ENCODE measurements around the gene MTHFD1L. TPM values are rescaled to one million over a fixed set of nuclear protein-coding genes. Genes with fewer than 3 reads are reported as not detected.

Gene MTHFD1L
- total RNA-seq, 4 donors from 2014 or later = 2.4 to 19.2 (median 8.0) TPM

GRCh38 chr6:150886155-150886554 is 20.7 kb downstream of the MTHFD1L start:
- H3K4me3 ChIP-seq = no peak overlapping the region
- peaks cover 0 to 18% (median 0%) of the 10 kb centered on the region in 3 donors for H3K36me3 ChIP-seq
- no peaks in the 10 kb centered on the region for H3K27me3 ChIP-seq
- TF ChIP-seq POLR2A (IDR thresholded peaks at IDR 0.05) (no peak), CTCF (IDR thresholded peaks at IDR 0.05) (no peak)
- H3K4me1 ChIP-seq = peaks cover 0 to 15% (median 9%) of the 10 kb centered on the region in 3 donors
- intact Hi-C loops (cut with DNase I) = no loop called here
- no peak for DNase-seq
- H3K9me3 ChIP-seq = no peaks in the 10 kb centered on the region
- no peak overlapping the region for H3K27ac ChIP-seq
- WGBS, 2 donors = 93 to 96% methylated on average over 7 of the region's 7 CpGs

GRCh38 chr6:150887978-150888563 is 22.6 kb downstream of the MTHFD1L start:
- 74 to 80% methylated on average over 3 of the region's 3 CpGs for WGBS, 2 donors
- H3K4me1 ChIP-seq = peaks cover 0 to 6% (median 0%) of the 10 kb centered on the region in 3 donors
- intact Hi-C loops (cut with DNase I) = no loop called here
- no peaks in the 10 kb centered on the region for H3K9me3 ChIP-seq
- DNase-seq = no peak
- H3K36me3 ChIP-seq = peaks cover 0 to 18% (median 0%) of the 10 kb centered on the region in 3 donors
- no peak for TF ChIP-seq CTCF (IDR thresholded peaks at IDR 0.05)
- TF ChIP-seq POLR2A (IDR thresholded peaks at IDR 0.05) = no peak
- no peak overlapping the region for H3K4me3 ChIP-seq
- H3K27ac ChIP-seq = no peak overlapping the region
- no peaks in the 10 kb centered on the region for H3K27me3 ChIP-seq

- Histone ChIP-seq H3K27ac (no peak overlapping the region), H3K9me3 (no peaks in the 10 kb centered on the region), H3K27me3 (no peaks in the 10 kb centered on the region), H3K36me3 (peaks cover 0 to 18% (median 0%) of the 10 kb centered on the region in 3 donors), H3K4me3 (no peak overlapping the region), H3K4me1 (peaks cover 6 to 16% (median 7%) of the 10 kb centered on the region in 3 donors)
- 88 to 93% methylated on average over 9 to 13 of the region's 13 CpGs for WGBS, 2 donors
- DNase-seq = no peak
- TF ChIP-seq CTCF (IDR thresholded peaks at IDR 0.05) = no peak
- TF ChIP-seq POLR2A (IDR thresholded peaks at IDR 0.05) = no peak
- intact Hi-C loops (cut with DNase I) = loop anchor here (5.0 kb wide), 1 partner anchor 122 kb away; no protein-coding TSS in a partner anchor
Measured at GRCh38 chr6:150890346-150890745, 24.8 kb downstream of the MTHFD1L start.

- Histone ChIP-seq H3K36me3 (peaks cover 0 to 18% (median 0%) of the 10 kb centered on the region in 3 donors), H3K9me3 (no peaks in the 10 kb centered on the region), H3K27ac (peak overlapping the region in 1 of 4 donors; percentile 3), H3K4me3 (no peak overlapping the region), H3K27me3 (no peaks in the 10 kb centered on the region), H3K4me1 (peaks cover 7 to 22% (median 7%) of the 10 kb centered on the region in 3 donors)
- WGBS, 2 donors = 25 to 27% methylated on average over 7 of the region's 7 CpGs
- DNase-seq = no peak
- peak; percentile 70 to 89 (median 86) for TF ChIP-seq CTCF (IDR thresholded peaks at IDR 0.05)
- TF ChIP-seq POLR2A (IDR thresholded peaks at IDR 0.05) = no peak
- intact Hi-C loops (cut with DNase I) = loop anchor here (5.0 kb wide), 1 partner anchor 120 kb away; no protein-coding TSS in a partner anchor
Measured at GRCh38 chr6:150891888-150892485, 26.5 kb downstream of the MTHFD1L start.

GRCh38 chr6:150894191-150894744 is 28.8 kb downstream of the MTHFD1L start:
- WGBS, 2 donors = 85 to 88% methylated on average over 8 of the region's 8 CpGs
- no peaks in the 10 kb centered on the region for H3K27me3 ChIP-seq
- no peak for DNase-seq
- no peaks in the 10 kb centered on the region for H3K36me3 ChIP-seq
- H3K9me3 ChIP-seq = no peaks in the 10 kb centered on the region
- H3K4me1 ChIP-seq = peaks cover 7 to 22% (median 7%) of the 10 kb centered on the region in 3 donors
- intact Hi-C loops (cut with DNase I) = loop anchor here (5.0 kb wide), 1 partner anchor 118 kb away; no protein-coding TSS in a partner anchor
- no peak overlapping the region for H3K4me3 ChIP-seq
- peak overlapping the region in 1 of 4 donors; percentile 2 for H3K27ac ChIP-seq
- no peak for TF ChIP-seq CTCF (IDR thresholded peaks at IDR 0.05)
- TF ChIP-seq POLR2A (IDR thresholded peaks at IDR 0.05) = no peak
